Measurements from ENCODE around the gene DNAH1.

The DNAH1 gene

GRCh38 chr3:52440671-52441070 is 124.6 kb downstream of the DNAH1 start:
- H3K4me1 ChIP-seq (ENCODE audit: control insufficient read depth, insufficient read depth, low read length) = no peaks in the 10 kb centered on the region
- peaks cover 3% of the 10 kb centered on the region for H3K36me3 ChIP-seq (ENCODE audit: control insufficient read depth, insufficient read depth, low read length)
- no peaks in the 10 kb centered on the region for H3K27me3 ChIP-seq (ENCODE audit: control insufficient read depth, insufficient read depth, low read length)
- H3K9me3 ChIP-seq (ENCODE audit: control insufficient read depth, insufficient read depth, low read length) = no peaks in the 10 kb centered on the region
- no peak overlapping the region for H3K4me3 ChIP-seq (ENCODE audit: low read depth, low read length)
- H3K9ac ChIP-seq (ENCODE audit: low read depth, low read length) = no peak overlapping the region

DNA sequence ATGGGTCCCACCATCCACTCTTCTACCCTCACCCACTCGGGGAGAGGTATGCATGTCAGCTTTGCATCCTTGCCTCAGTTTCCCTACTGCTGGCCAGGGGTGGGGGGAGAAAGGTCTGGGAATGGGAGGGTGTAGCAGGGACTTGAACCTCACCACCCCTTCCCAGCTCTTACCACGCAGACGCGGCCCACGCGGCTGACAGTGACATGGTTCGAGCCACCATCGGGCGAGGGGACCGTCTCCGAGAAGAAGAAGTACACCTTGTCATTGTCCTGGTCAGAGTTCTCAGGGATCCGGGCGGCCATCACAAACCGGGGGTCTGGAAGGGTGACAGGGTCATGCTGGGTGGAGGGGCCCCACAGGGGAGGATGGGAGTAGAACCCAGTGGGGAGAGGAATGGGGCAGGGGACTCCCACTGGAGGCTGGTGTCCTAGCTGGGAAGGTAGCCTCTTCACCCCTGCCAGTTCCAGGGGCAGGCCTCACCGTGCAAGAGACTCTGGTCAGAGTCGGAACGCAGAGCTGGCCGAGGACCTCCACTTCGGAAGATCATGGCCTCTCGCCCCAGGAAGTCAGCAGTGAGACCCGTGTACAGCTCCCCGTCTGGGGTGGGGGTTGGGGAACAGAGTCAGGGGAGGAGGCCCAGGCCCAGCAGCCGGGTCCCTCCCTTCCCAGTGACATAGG is 125.1 kb downstream of the DNAH1 start:
- Histone ChIP-seq H3K9ac (ENCODE audit: low read depth, low read length) (no peak overlapping the region), H3K9me3 (ENCODE audit: control insufficient read depth, insufficient read depth, low read length) (no peaks in the 10 kb centered on the region), H3K4me1 (ENCODE audit: control insufficient read depth, insufficient read depth, low read length) (no peaks in the 10 kb centered on the region), H3K4me3 (ENCODE audit: low read depth, low read length) (no peak overlapping the region), H3K27me3 (ENCODE audit: control insufficient read depth, insufficient read depth, low read length) (no peaks in the 10 kb centered on the region), H3K36me3 (ENCODE audit: control insufficient read depth, insufficient read depth, low read length) (peaks cover 3% of the 10 kb centered on the region)

DNA sequence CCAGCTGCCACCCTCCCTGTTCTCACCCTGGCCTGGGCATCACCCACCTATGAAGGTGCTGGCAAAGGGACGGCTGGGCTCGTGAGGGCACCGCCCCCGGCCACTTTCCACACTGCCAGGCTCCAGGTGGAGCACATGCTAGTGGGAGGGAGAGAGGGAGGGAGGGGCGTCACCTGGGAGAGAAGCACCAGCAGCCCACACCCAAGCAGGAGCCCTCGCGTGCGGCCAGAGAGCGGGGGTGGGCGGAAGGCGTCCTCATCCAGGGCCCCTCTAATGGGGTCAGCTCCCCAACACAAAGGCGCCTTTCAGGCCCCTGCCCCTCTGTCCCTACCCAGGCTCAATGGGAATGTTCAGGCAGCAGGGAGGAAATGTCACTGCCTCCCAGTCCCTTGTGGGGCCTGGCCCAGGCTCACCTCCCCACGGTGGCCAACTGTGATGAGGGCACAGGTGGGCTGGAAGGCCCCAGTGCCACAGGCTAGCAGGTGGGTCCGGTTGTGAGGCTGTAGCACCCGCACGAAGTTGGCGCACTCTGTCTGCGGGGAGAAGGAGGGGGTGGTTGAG is 125.7 kb downstream of the DNAH1 start:
- Histone ChIP-seq H3K27me3 (ENCODE audit: control insufficient read depth, insufficient read depth, low read length) (no peaks in the 10 kb centered on the region), H3K9ac (ENCODE audit: low read depth, low read length) (no peak overlapping the region), H3K4me1 (ENCODE audit: control insufficient read depth, insufficient read depth, low read length) (no peaks in the 10 kb centered on the region), H3K9me3 (ENCODE audit: control insufficient read depth, insufficient read depth, low read length) (no peaks in the 10 kb centered on the region), H3K4me3 (ENCODE audit: low read depth, low read length) (no peak overlapping the region), H3K36me3 (ENCODE audit: control insufficient read depth, insufficient read depth, low read length) (peaks cover 3% of the 10 kb centered on the region)

- no peaks in the 10 kb centered on the region for H3K9me3 ChIP-seq (ENCODE audit: control insufficient read depth, insufficient read depth, low read length)
- peaks cover 3% of the 10 kb centered on the region for H3K36me3 ChIP-seq (ENCODE audit: control insufficient read depth, insufficient read depth, low read length)
- no peak overlapping the region for H3K4me3 ChIP-seq (ENCODE audit: low read depth, low read length)
- H3K9ac ChIP-seq (ENCODE audit: low read depth, low read length) = no peak overlapping the region
- H3K4me1 ChIP-seq (ENCODE audit: control insufficient read depth, insufficient read depth, low read length) = no peaks in the 10 kb centered on the region
- H3K27me3 ChIP-seq (ENCODE audit: control insufficient read depth, insufficient read depth, low read length) = no peaks in the 10 kb centered on the region
These were observed 126.5 kb downstream of the DNAH1 start for GRCh38 chr3:52442409-52443267.

GRCh38 chr3:52443268-52443610 is 127.1 kb downstream of the DNAH1 start:
- H3K9ac ChIP-seq (ENCODE audit: low read depth, low read length) = no peak overlapping the region
- no peaks in the 10 kb centered on the region for H3K9me3 ChIP-seq (ENCODE audit: control insufficient read depth, insufficient read depth, low read length)
- no peaks in the 10 kb centered on the region for H3K4me1 ChIP-seq (ENCODE audit: control insufficient read depth, insufficient read depth, low read length)
- peaks cover 3% of the 10 kb centered on the region for H3K36me3 ChIP-seq (ENCODE audit: control insufficient read depth, insufficient read depth, low read length)
- no peak overlapping the region for H3K4me3 ChIP-seq (ENCODE audit: low read depth, low read length)
- H3K27me3 ChIP-seq (ENCODE audit: control insufficient read depth, insufficient read depth, low read length) = no peaks in the 10 kb centered on the region

DNA sequence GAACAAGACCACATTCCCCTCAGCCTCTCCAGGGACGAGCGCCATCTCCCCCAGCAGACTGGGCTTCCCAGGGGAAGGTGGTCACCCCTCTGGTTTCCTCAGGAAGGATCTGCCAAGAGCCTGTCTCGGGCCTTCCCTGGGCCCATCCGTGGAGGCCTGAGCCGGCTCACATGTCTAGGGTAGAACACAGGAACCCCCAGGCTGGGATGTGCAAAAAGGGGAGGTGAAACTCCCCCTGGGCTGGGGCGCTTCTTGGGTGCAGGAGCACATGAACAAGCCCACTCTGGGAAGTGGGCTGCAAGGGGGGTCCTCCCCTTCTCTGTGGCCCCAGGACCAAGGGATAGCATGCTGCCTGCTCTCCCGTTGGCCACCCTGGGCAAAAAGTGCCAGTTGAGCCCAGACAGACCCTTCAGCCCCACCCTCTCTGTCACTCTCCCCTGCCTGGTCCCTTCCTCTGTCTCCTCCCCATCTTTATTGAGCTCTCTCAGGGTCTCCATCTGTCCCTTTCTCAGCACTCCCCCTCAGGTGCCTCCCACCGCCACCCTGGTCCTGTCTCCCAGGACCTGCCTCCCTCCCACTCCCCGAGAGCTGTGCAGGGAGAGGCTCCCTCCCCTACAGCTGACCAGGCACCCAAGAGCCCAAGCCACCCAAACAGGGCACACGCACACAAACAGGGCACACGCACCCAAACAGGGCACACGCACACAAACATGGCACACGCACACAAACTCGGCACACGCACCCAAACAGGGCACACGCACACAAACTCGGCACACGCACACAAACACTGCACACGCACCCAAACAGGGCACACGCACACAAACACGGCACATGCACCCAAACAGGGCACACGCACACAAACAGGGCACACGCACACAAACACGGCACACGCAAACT is 127.9 kb downstream of the DNAH1 start:
- Histone ChIP-seq H3K4me3 (ENCODE audit: low read depth, low read length) (no peak overlapping the region), H3K9ac (ENCODE audit: low read depth, low read length) (no peak overlapping the region), H3K27me3 (ENCODE audit: control insufficient read depth, insufficient read depth, low read length) (no peaks in the 10 kb centered on the region), H3K9me3 (ENCODE audit: control insufficient read depth, insufficient read depth, low read length) (no peaks in the 10 kb centered on the region), H3K36me3 (ENCODE audit: control insufficient read depth, insufficient read depth, low read length) (peaks cover 3% of the 10 kb centered on the region), H3K4me1 (ENCODE audit: control insufficient read depth, insufficient read depth, low read length) (no peaks in the 10 kb centered on the region)

DNA sequence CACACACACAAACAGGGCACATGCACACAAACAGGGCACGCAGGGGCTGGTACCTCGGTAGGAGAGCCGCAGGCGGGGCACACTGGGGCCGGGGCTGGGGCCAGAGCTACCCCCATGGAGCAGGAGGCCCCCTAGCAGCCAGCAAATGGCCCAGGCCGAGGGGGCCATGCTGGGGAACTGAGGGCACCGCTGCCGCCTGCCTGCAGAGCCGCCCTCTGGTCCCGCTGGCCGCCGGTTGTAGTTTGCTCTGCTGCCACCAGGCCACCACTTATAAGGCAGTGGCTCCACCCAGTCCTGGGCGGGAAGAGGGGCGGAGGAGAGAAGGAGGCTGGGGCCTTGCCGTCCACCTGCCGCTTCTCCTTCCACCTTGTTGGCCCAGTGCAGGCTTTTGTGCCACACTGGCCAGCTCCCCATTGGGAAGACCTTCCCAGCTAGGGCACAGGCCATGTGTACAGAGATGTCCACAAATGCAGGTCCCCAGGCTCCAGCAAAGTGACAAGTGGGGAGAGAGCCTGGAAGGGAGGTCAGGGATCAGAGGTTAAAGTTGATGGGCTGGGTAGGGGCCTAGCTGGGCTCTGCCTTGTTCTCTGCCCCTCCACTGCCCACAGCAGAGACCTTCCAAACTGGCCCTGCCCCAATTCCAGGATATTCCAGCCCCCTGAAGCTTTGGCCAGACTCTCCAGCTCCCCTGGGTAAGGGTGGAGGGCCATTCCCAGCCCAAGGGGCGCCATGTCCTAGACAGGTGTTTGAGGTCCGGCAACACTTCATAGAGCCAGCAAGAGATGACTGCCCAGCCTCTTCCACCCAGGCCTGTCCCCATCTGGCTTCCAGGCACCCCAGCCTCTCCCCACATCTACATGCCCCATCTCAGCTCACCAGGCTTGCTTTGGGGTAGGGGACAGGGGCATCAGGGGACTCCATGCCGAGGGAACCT is 129.0 kb downstream of the DNAH1 start, which contains the start of gene SEMA3G:
Gene SEMA3G, minus strand, starts transcription at position 244 of the 934 bp plus-strand sequence. Its CDS starts 76 bp downstream, at position 168.
- H3K9ac ChIP-seq (ENCODE audit: low read depth, low read length) = no peak within 1 kb of the TSS
- no peaks in the 10 kb centered on the region for H3K27me3 ChIP-seq (ENCODE audit: control insufficient read depth, insufficient read depth, low read length)
- no peaks in the 10 kb centered on the region for H3K4me1 ChIP-seq (ENCODE audit: control insufficient read depth, insufficient read depth, low read length)
- no peaks in the 10 kb centered on the region for H3K36me3 ChIP-seq (ENCODE audit: control insufficient read depth, insufficient read depth, low read length)
- H3K9me3 ChIP-seq (ENCODE audit: control insufficient read depth, insufficient read depth, low read length) = no peaks in the 10 kb centered on the region
- no peak within 1 kb of the TSS for H3K4me3 ChIP-seq (ENCODE audit: low read depth, low read length)

GRCh38 chr3:52446042-52446441 is 129.9 kb downstream of the DNAH1 start:
- Histone ChIP-seq H3K36me3 (ENCODE audit: control insufficient read depth, insufficient read depth, low read length) (no peaks in the 10 kb centered on the region), H3K4me1 (ENCODE audit: control insufficient read depth, insufficient read depth, low read length) (no peaks in the 10 kb centered on the region), H3K4me3 (ENCODE audit: low read depth, low read length) (no peak overlapping the region), H3K9me3 (ENCODE audit: control insufficient read depth, insufficient read depth, low read length) (no peaks in the 10 kb centered on the region), H3K9ac (ENCODE audit: low read depth, low read length) (no peak overlapping the region), H3K27me3 (ENCODE audit: control insufficient read depth, insufficient read depth, low read length) (no peaks in the 10 kb centered on the region)

DNA sequence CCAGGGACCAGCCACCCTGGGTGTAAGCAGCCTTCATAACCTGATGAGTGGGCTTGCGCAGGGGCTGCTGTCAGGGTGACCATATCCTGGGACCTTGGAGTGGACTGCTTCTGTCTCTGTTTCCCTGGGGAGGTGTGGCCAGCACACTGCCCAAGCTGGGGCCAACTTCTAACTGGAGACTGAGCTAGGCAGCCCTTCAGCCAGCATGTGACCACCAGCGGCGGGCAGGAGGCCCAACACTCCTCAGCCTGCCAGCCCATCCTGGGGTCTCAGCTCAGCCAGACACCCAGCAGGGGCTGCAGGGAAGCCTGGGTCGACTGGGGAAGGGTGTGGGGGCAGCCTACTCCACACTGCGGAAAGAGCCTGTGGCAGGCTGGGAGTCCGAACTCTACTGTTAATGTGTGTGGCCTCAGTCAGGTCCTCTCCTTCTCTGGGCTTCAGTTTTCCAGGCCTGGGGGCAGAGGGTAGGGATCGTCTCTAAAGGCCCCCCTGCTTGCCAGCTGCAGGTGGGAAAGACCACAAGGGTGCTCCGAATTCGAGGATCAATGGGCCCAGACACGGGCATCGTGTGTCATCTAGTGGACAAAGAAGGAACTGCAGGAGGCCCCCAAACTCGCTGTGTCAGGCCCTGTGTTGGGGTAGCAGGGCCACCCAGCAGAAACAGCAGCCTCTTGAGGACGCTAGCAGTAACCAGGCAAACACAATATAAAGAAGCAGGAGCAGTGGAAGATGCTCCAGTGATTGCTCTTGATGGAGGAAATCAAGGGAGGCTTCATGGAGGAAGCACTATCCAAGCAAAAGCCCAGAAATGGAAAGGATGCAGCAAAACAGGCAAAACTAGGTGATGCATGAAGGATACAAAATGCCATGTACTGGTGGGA is 130.8 kb downstream of the DNAH1 start:
- Histone ChIP-seq H3K9ac (ENCODE audit: low read depth, low read length) (no peak overlapping the region), H3K36me3 (ENCODE audit: control insufficient read depth, insufficient read depth, low read length) (no peaks in the 10 kb centered on the region), H3K27me3 (ENCODE audit: control insufficient read depth, insufficient read depth, low read length) (no peaks in the 10 kb centered on the region), H3K9me3 (ENCODE audit: control insufficient read depth, insufficient read depth, low read length) (no peaks in the 10 kb centered on the region), H3K4me1 (ENCODE audit: control insufficient read depth, insufficient read depth, low read length) (no peaks in the 10 kb centered on the region), H3K4me3 (ENCODE audit: low read depth, low read length) (no peak overlapping the region)
